Omental fat pad (tissue), 4 donors: ENCODE measurements around the gene CRB3. TPM values are rescaled to one million over a fixed set of nuclear protein-coding genes. Genes with fewer than 3 reads are reported as not detected.
"Not testable (repeated sequence)": the region's sequence is repeated elsewhere in the genome, so short reads cannot be mapped to it uniquely, and the experiment has no call there.

ENCODE experiments used
- ATAC-seq: fragments of 150-250 bp; one replicate; pipeline ENCODE4 v1.9.1; 2016; ENCODE audit warnings: mild to moderate bottlenecking, moderate library complexity; ENCODE audit not compliant: low FRiP score
- DNase-seq: peaks from one replicate; pipeline ENCODE4 v3.0.0-alpha.2; 2019; ENCODE audit warnings: low spot score
- CTCF ChIP-seq, 3 donors: fragments of 450-650 bp; IDR thresholded peaks; one replicate each; pipeline ENCODE4 v1.5.1; 2016 to 2017; ENCODE audit warnings: antibody characterized with exemption in 3 of 3, mild to moderate bottlenecking in 3 of 3, moderate library complexity in 2 of 3
- total RNA-seq, 4 donors: library from RNA; depleted of rRNA; stranded (reverse); fragments of >200 nt; gene quantifications; one replicate each; pipeline ENCODE4 v1.1.0, GENCODE V29; 2016

Gene CRB3
- total RNA-seq, 4 donors from 2014 or later = 0.82 to 6.2 (median 1.1) TPM; not detected in 1

- no peak for TF ChIP-seq CTCF (IDR thresholded peaks at IDR 0.05)
- DNase-seq (no peak), ATAC-seq (no peak)
These were observed 39.5 kb downstream of the CRB3 start for GRCh38 chr19:6503407-6504201.

GRCh38 chr19:6508028-6508771 is 44.1 kb downstream of the CRB3 start:
- not testable (repeated sequence) for DNase-seq, ATAC-seq

- no peak for TF ChIP-seq CTCF (IDR thresholded peaks at IDR 0.05)
- DNase-seq (no peak), ATAC-seq (no peak)
These were observed 45.3 kb downstream of the CRB3 start for GRCh38 chr19:6509118-6509971.

- ATAC-seq (no peak), DNase-seq (no peak)
- no peak for TF ChIP-seq CTCF (IDR thresholded peaks at IDR 0.05)
These were observed 46.5 kb downstream of the CRB3 start for GRCh38 chr19:6510618-6511017.

- no peak for DNase-seq
- ATAC-seq = no peak
- no peak for TF ChIP-seq CTCF (IDR thresholded peaks at IDR 0.05)
These were observed 50.0 kb downstream of the CRB3 start for GRCh38 chr19:6514089-6514488.

- no peak for TF ChIP-seq CTCF (IDR thresholded peaks at IDR 0.05)
- DNase-seq (no peak), ATAC-seq (no peak)
These were observed 51.0 kb downstream of the CRB3 start for GRCh38 chr19:6514926-6515544.
